ENCODE results near the gene SMIM36. TPM values are rescaled to one million over a fixed set of nuclear protein-coding genes. Genes with fewer than 3 reads are reported as not detected.

SMIM36 gene
- total RNA-seq, 1 donor from 2014 or later: not detected

DNA sequence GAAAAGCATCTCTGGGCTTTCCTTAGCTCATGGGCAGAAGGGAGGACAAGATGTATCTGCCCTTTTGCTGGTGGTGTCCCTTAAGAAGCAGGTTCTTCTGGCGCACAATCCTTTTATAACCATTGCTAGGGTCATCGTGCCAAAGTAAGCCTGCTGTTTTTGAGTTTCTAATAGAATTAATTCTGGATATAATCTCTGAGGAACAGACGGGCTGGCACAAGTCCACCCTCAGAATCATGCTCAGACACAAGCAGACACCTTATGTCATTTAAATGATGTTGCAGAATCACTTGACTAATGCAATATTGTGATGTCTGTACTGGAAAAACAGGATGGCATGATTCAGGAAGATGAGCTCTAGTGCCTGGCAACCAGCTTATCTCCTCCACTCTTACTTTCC lies 70.9 kb downstream of the SMIM36 start:
- peaks cover 3% of the 10 kb centered on the region for H3K9me3 Mint-ChIP-seq
- DNase-seq (ENCODE audit: low spot score in 2 of 2, unreplicated experiment in 2 of 2): no peak
- H3K27ac Mint-ChIP-seq: peak overlapping the region; percentile 36
- peaks cover 65% of the 10 kb centered on the region for H3K4me1 Mint-ChIP-seq
- no peaks in the 10 kb centered on the region for H3K36me3 Mint-ChIP-seq
- no peaks in the 10 kb centered on the region for H3K27me3 Mint-ChIP-seq (ENCODE audit: low read depth)
- TF ChIP-seq, protein P1, sequence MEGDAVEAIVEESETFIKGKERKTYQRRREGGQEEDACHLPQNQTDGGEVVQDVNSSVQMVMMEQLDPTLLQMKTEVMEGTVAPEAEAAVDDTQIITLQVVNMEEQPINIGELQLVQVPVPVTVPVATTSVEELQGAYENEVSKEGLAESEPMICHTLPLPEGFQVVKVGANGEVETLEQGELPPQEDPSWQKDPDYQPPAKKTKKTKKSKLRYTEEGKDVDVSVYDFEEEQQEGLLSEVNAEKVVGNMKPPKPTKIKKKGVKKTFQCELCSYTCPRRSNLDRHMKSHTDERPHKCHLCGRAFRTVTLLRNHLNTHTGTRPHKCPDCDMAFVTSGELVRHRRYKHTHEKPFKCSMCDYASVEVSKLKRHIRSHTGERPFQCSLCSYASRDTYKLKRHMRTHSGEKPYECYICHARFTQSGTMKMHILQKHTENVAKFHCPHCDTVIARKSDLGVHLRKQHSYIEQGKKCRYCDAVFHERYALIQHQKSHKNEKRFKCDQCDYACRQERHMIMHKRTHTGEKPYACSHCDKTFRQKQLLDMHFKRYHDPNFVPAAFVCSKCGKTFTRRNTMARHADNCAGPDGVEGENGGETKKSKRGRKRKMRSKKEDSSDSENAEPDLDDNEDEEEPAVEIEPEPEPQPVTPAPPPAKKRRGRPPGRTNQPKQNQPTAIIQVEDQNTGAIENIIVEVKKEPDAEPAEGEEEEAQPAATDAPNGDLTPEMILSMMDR (IDR thresholded peaks at IDR 0.05; ENCODE audit: unreplicated experiment): no peak
- no peak overlapping the region for H3K4me3 Mint-ChIP-seq

DNA sequence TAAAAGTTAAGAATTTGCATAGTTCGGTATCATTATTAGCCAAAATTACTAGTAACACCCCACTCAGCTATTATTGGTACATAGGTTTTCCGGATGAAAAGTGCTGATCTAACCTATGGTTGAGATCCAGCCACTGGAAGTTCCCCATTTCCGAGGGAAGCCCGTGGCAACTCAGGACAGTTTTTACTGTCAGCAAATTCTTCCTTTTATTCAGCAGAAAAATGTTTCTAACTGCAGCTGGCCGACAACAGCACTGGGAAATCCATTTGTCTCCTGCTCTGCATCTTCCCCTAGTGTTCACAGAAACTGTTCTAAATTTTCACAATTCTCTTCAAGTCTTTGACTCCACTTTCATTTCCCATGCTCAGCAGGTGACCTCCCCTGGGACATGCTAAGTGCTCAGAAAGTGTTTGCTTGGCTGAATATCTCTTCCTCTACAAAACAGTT lies 74.1 kb downstream of the SMIM36 start:
- H3K36me3 Mint-ChIP-seq: no peaks in the 10 kb centered on the region
- peaks cover 58% of the 10 kb centered on the region for H3K4me1 Mint-ChIP-seq
- TF ChIP-seq, protein P1 (IDR thresholded peaks at IDR 0.05; ENCODE audit: unreplicated experiment): no peak
- DNase-seq (ENCODE audit: low spot score in 2 of 2, unreplicated experiment in 2 of 2): no peak
- no peak overlapping the region for H3K4me3 Mint-ChIP-seq
- no peaks in the 10 kb centered on the region for H3K27me3 Mint-ChIP-seq (ENCODE audit: low read depth)
- peaks cover 3% of the 10 kb centered on the region for H3K9me3 Mint-ChIP-seq
- peak overlapping the region; percentile 45 for H3K27ac Mint-ChIP-seq

DNA sequence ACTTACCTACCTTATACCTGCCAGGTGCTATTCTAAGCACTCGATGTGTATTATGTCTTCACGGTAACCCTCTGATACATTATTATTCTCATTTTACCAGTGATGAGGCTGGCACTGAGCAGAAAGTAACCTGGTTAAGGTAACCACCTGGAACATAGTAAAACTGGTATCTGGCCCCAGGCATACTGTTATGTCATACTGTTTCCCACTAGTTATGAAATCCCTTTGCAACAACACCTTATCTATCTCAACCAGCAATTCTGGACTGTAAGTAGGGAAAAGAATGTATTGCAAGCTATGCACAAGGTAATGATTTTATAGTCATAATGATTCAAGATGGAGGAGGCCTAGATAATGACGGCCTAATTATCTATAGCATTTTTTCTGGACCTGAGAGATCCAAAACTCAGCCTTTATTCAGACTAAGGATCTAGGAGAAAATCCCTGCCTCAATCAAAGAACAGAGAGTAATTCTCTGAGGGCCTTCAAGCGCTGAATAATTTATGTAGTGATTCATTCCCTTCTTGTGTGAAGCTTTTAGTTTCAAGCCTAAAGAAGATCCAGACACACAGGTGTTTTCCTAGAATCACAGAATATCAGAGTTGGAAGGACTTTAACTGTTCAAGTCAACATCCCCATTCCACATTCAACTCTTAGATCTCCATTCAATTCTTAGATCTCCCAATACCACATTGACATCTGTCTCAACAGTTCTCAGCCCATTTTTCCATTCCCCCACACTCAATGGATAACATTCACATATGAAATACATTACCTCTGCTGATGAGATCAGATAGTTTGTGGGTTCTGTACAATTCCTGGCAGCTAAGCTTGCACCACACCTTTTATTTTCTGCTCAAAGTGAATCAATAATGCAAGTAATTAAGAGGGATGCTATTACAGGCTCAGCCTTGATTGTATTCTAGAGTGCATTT lies 74.8 kb downstream of the SMIM36 start:
- Mint-ChIP-seq H3K4me1 (peaks cover 55% of the 10 kb centered on the region), H3K27me3 (ENCODE audit: low read depth) (no peaks in the 10 kb centered on the region), H3K36me3 (no peaks in the 10 kb centered on the region), H3K9me3 (peaks cover 3% of the 10 kb centered on the region), H3K27ac (no peak overlapping the region), H3K4me3 (no peak overlapping the region)
- TF ChIP-seq, protein P1 (IDR thresholded peaks at IDR 0.05; ENCODE audit: unreplicated experiment): no peak
- DNase-seq (ENCODE audit: low spot score in 2 of 2, unreplicated experiment in 2 of 2): no peak

DNA sequence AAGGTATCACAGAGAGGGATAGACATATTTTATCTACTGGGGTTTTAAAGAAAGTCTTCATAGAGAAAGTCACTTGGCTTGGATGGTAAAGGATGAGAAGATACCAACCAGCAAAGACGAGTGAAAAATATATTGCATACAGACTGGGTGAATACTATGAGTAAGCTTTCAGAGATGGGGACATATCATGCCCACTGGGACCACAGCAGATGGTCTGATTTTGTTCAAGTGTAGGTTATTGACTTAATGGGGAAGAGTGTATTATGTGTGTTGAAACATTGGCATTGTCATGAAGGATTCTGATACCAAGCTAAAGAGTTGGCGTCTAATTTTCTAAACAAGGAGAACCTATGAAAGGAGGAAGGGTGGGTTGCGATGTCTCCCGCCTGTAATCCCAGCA lies 75.8 kb downstream of the SMIM36 start:
- peaks cover 3% of the 10 kb centered on the region for H3K9me3 Mint-ChIP-seq
- no peak overlapping the region for H3K4me3 Mint-ChIP-seq
- TF ChIP-seq, protein P1 (IDR thresholded peaks at IDR 0.05; ENCODE audit: unreplicated experiment): no peak
- no peak for DNase-seq (ENCODE audit: low spot score in 2 of 2, unreplicated experiment in 2 of 2)
- no peaks in the 10 kb centered on the region for H3K36me3 Mint-ChIP-seq
- H3K27ac Mint-ChIP-seq: no peak overlapping the region
- peaks cover 60% of the 10 kb centered on the region for H3K4me1 Mint-ChIP-seq
- no peaks in the 10 kb centered on the region for H3K27me3 Mint-ChIP-seq (ENCODE audit: low read depth)

DNA sequence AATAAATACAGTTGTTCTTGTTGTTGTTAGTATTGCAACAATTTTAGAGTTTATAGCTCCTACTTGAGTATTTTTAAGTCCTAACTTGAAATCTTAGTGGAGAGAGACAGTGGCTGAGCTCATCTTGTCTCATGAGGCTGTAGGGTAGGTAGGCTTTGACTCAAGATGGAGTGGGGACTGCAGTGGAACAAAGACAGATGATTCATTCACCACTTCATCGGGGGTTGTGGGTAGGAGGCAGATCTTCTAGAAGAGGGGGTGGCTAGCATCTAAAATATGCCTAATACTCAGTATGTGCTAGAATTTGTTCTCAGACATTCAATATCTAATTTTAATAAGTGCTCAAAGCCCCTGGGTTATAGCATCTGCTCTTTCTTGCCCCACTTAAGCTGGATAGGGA lies 76.5 kb downstream of the SMIM36 start:
- no peaks in the 10 kb centered on the region for H3K27me3 Mint-ChIP-seq (ENCODE audit: low read depth)
- H3K36me3 Mint-ChIP-seq: no peaks in the 10 kb centered on the region
- peaks cover 3% of the 10 kb centered on the region for H3K9me3 Mint-ChIP-seq
- DNase-seq (ENCODE audit: low spot score in 2 of 2, unreplicated experiment in 2 of 2): no peak
- TF ChIP-seq, protein P1 (IDR thresholded peaks at IDR 0.05; ENCODE audit: unreplicated experiment): no peak
- no peak overlapping the region for H3K27ac Mint-ChIP-seq
- peaks cover 55% of the 10 kb centered on the region for H3K4me1 Mint-ChIP-seq
- no peak overlapping the region for H3K4me3 Mint-ChIP-seq
